ENCODE measurements around the gene EML3. TPM values are rescaled to one million over a fixed set of nuclear protein-coding genes. Genes with fewer than 3 reads are reported as not detected.
"Not testable (repeated sequence)": the region's sequence is repeated elsewhere in the genome, so short reads cannot be mapped to it uniquely, and the experiment has no call there.

Gene EML3
- total RNA-seq, 2 experiments from 2014 or later = 113 to 116 TPM

DNA sequence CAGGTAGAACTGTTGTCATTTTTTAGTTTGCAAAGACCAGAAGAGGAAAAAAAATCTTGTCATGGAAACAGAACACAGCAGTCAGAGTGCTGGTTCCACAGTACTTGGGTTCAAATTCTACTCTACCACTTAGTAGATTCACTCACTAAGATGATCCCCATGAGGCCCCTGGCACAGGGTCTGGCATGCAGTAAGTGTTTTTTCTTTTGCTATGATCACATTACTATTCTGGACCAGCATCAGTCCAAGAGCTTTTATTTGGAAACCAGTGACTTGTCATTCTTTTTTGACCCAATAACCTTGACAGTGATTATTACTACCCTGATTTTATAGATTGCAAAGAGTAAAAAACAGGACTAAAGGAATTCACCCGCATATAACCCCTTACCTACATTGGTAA is 43.0 kb downstream of the EML3 start:
- no peak for DNase-seq
- intact Hi-C loops (cut with micrococcal nuclease) = no loop called here
- H3K4me3 Mint-ChIP-seq = no peak overlapping the region
- H3K27ac Mint-ChIP-seq = peak overlapping the region; percentile 31
- ChIA-PET CTCF (interaction anchor here (0.9 to 2.1 kb wide), 4 partner anchors 9 to 175 kb away, joined by 3 to 14 read pairs (median 6); no protein-coding TSS in a partner anchor), POLR2A (interaction anchor here (0.6 to 1.6 kb wide), 2 partner anchors 24 to 288 kb away, joined by 3 to 7 read pairs; no protein-coding TSS in a partner anchor)
- H3K27me3 Mint-ChIP-seq = no peaks in the 10 kb centered on the region
- peaks cover 67% of the 10 kb centered on the region for H3K4me1 Mint-ChIP-seq (ENCODE audit: low read depth)
- peaks cover 76% of the 10 kb centered on the region for H3K36me3 Mint-ChIP-seq
- no peaks in the 10 kb centered on the region for H3K9me3 Mint-ChIP-seq

- CTCF ChIA-PET = interaction anchor here (0.6 to 3.2 kb wide), 7 partner anchors 9 to 558 kb away, joined by 3 to 19 read pairs (median 3); no protein-coding TSS in a partner anchor
Observed at GRCh38 chr11:62567018-62567633, 45.4 kb downstream of the EML3 start.

DNA sequence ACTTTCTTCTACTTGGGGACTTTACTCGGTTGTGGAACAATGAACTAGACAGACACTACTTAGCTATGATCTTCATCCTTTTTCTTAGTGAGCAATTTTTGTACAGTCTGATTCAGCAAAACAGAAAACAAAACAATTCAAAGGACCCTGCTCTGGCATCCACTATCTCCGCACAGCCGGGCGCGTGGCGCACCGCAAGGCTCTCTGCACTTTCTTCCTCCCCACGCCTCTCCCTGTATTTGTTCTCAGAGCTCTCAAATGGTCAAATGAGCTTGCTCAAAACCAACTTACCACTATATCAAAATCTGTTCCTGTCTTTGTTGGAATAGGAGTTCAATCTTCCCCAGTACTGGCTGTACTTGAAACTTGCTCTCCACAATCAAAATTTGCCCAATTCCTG is 46.3 kb downstream of the EML3 start:
- peak overlapping the region; percentile 59 for H3K27ac Mint-ChIP-seq
- H3K4me1 Mint-ChIP-seq (ENCODE audit: low read depth) = peaks cover 59% of the 10 kb centered on the region
- CTCF ChIA-PET = interaction anchor here (0.9 to 3.2 kb wide), 6 partner anchors 8 to 220 kb away, joined by 3 to 19 read pairs (median 5); no protein-coding TSS in a partner anchor
- POLR2A ChIA-PET = interaction anchor here (1.0 to 1.9 kb wide), 4 partner anchors 9 to 105 kb away, joined by 3 to 10 read pairs (median 4); partner anchors contain the start of genes LBHD1, TUT1 and UQCC3
- intact Hi-C loops (cut with micrococcal nuclease) = no loop called here
- no peak overlapping the region for H3K4me3 Mint-ChIP-seq
- H3K27me3 Mint-ChIP-seq = no peaks in the 10 kb centered on the region
- H3K9me3 Mint-ChIP-seq = no peaks in the 10 kb centered on the region
- no peak for DNase-seq
- peaks cover 61% of the 10 kb centered on the region for H3K36me3 Mint-ChIP-seq

More at GRCh38 chr11:62567018-62567633, 45.4 kb downstream of the EML3 start:
- Mint-ChIP-seq H3K9me3 (no peaks in the 10 kb centered on the region), H3K27ac (peak overlapping the region; percentile 85), H3K27me3 (no peaks in the 10 kb centered on the region), H3K4me3 (no peak overlapping the region), H3K4me1 (ENCODE audit: low read depth) (peaks cover 62% of the 10 kb centered on the region), H3K36me3 (peaks cover 63% of the 10 kb centered on the region)
- POLR2A ChIA-PET = interaction anchor here (0.6 to 1.9 kb wide), 2 partner anchors 10 to 59 kb away, joined by 4 to 10 read pairs; no protein-coding TSS in a partner anchor
- intact Hi-C loops (cut with micrococcal nuclease) = no loop called here
- DNase-seq = no peak

- CTCF ChIA-PET = interaction anchor here (1.7 to 3.2 kb wide), 3 partner anchors 22 to 141 kb away, joined by 5 to 19 read pairs (median 11); partner anchors contain the start of gene TUT1
- intact Hi-C loops (cut with micrococcal nuclease) = no loop called here
- Mint-ChIP-seq H3K27ac (peak overlapping the region; percentile 59), H3K9me3 (no peaks in the 10 kb centered on the region), H3K27me3 (no peaks in the 10 kb centered on the region), H3K4me3 (no peak overlapping the region), H3K4me1 (ENCODE audit: low read depth) (peaks cover 60% of the 10 kb centered on the region), H3K36me3 (peaks cover 63% of the 10 kb centered on the region)
- POLR2A ChIA-PET = interaction anchor here (1.5 to 1.9 kb wide), 3 partner anchors 8 to 106 kb away, joined by 3 to 10 read pairs (median 6); partner anchors contain the start of genes LBHD1, TUT1 and UQCC3
- DNase-seq = no peak
Observed at GRCh38 chr11:62565100-62565802, 47.3 kb downstream of the EML3 start.

DNA sequence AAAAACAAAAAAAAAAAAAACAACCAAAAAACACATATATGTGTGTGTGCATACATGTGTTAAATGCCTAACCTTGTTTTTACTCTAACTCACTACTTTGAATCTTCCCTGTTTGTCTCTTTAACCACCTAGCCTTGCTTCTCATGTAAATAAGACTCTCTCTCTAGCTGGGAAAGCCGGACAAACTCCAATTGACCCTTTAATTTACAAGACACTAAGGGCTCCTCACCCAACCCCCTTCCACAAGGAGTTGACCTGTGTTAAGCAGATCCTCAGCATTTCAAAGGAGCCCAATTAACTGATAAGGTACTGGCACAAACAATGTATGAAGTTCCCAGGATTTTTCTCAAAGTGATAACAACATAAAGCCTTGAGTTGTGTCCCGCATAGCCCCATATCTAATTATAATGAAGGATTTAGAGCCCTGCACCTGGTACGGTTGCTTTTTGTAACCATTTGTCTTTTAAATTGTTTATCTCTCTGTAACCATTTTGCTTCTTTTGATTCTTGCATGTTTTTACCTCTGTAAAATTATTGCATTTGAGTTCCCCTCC is 50.8 kb downstream of the EML3 start:
- DNase-seq; H3K4me3 Mint-ChIP-seq; H3K9me3 Mint-ChIP-seq; H3K27me3 Mint-ChIP-seq; intact Hi-C loops (cut with micrococcal nuclease): not testable (repeated sequence)
- Mint-ChIP-seq H3K27ac (peak overlapping the region; percentile 59), H3K36me3 (peaks cover 62% of the 10 kb centered on the region), H3K4me1 (ENCODE audit: low read depth) (peaks cover 68% of the 10 kb centered on the region)
- ChIA-PET CTCF (interaction anchor here (1.3 to 7.5 kb wide), 6 partner anchors 11 to 295 kb away, joined by 3 to 172 read pairs (median 30); no protein-coding TSS in a partner anchor), POLR2A (interaction anchor here (0.7 kb wide), 1 partner anchor 54 kb away, joined by 3 read pairs; no protein-coding TSS in a partner anchor)

DNA sequence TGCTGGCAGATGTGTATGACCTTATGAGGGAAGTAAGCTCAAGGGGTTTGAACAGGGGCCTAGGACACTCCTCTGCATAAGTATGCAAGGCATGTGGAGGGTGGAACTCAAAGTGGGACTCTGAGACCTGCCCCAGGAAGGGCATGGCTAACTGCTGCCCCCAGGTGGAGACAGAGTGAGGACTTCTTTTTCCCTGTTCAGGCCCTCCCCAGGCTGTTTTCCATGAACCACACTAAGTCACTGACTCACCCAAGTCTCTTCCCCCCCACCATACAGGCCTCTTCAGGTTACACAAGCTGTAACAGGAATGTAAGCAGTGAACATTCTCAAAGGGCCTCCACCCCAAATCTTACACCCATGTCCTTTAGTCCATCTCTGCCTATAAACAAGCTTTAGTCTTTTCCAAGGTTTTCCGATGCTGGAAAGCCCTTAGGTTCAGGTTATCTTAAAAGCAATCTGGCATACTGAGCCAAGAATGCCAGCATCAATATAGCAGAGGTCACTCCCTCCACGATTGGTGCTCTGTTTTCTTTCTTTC is 51.9 kb downstream of the EML3 start:
- H3K9me3 Mint-ChIP-seq = no peaks in the 10 kb centered on the region
- intact Hi-C loops (cut with micrococcal nuclease) = loop anchor here (1.0 kb wide), 4 partner anchors 8 to 136 kb away; partner anchors contain the start of gene EEF1G
- H3K27me3 Mint-ChIP-seq = no peaks in the 10 kb centered on the region
- peak overlapping the region; percentile 92 for H3K27ac Mint-ChIP-seq
- CTCF ChIA-PET = interaction anchor here (0.6 to 7.5 kb wide), 18 partner anchors 9 to 296 kb away, joined by 3 to 172 read pairs (median 4); partner anchors contain the start of genes AHNAK and TUT1
- H3K4me3 Mint-ChIP-seq = no peak overlapping the region
- DNase-seq = peak; percentile 90
- POLR2A ChIA-PET = interaction anchor here (0.9 to 4.1 kb wide), 8 partner anchors 9 to 136 kb away, joined by 3 to 18 read pairs (median 6); partner anchors contain the start of genes C11orf98, CSKMT and TUT1
- H3K4me1 Mint-ChIP-seq (ENCODE audit: low read depth) = peaks cover 68% of the 10 kb centered on the region
- peaks cover 50% of the 10 kb centered on the region for H3K36me3 Mint-ChIP-seq

DNA sequence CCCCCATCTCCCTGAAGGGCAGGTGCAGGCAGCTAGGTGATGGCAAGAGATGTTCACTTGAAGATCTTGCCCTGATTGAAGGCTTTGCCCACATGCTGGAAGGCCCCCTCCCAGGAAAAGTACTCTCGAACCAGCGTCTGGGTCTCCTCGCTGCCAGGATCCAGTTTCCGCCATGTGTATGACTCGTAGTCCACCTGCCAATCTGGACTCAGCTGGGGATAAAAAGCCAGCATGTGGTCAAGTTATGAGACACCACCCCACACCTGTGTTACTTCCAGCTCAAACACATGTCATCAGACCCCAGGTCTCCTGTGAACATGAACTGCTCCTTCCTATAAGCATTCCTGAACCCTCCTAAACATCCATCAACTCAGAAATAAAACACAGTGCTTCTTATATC is 52.9 kb downstream of the EML3 start:
- not testable (repeated sequence) for H3K27me3 Mint-ChIP-seq, H3K9me3 Mint-ChIP-seq, DNase-seq, H3K4me3 Mint-ChIP-seq
- ChIA-PET CTCF (interaction anchor here (0.8 to 7.5 kb wide), 13 partner anchors 9 to 166 kb away, joined by 3 to 172 read pairs (median 7); partner anchors contain the start of genes AHNAK and TUT1), POLR2A (interaction anchor here (1.0 to 9.1 kb wide), 7 partner anchors 8 to 135 kb away, joined by 3 to 188 read pairs (median 9); partner anchors contain the start of genes AHNAK, C11orf98, CSKMT and TUT1)
- H3K4me1 Mint-ChIP-seq (ENCODE audit: low read depth) = peaks cover 75% of the 10 kb centered on the region
- intact Hi-C loops (cut with micrococcal nuclease) = loop anchor here (1.0 to 5.0 kb wide), 5 partner anchors 7 to 283 kb away; partner anchors contain the start of gene EEF1G
- peak overlapping the region; percentile 92 for H3K27ac Mint-ChIP-seq
- H3K36me3 Mint-ChIP-seq = peaks cover 42% of the 10 kb centered on the region

GRCh38 chr11:62559204-62559603 is 53.4 kb downstream of the EML3 start:
- ChIA-PET POLR2A (interaction anchor here (1.1 to 9.1 kb wide), 6 partner anchors 8 to 134 kb away, joined by 4 to 188 read pairs (median 10); partner anchors contain the start of genes AHNAK, C11orf98, CSKMT and TUT1), CTCF (interaction anchor here (0.6 to 7.5 kb wide), 11 partner anchors 8 to 228 kb away, joined by 3 to 172 read pairs (median 7); partner anchors contain the start of genes AHNAK, LBHD1, TMEM179B and TUT1)
- H3K9me3 Mint-ChIP-seq = no peaks in the 10 kb centered on the region
- H3K27me3 Mint-ChIP-seq = no peaks in the 10 kb centered on the region
- H3K4me3 Mint-ChIP-seq = no peak overlapping the region
- peaks cover 42% of the 10 kb centered on the region for H3K36me3 Mint-ChIP-seq
- DNase-seq = no peak
- H3K4me1 Mint-ChIP-seq (ENCODE audit: low read depth) = peaks cover 79% of the 10 kb centered on the region
- peak overlapping the region; percentile 92 for H3K27ac Mint-ChIP-seq
- intact Hi-C loops (cut with micrococcal nuclease) = loop anchor here (5.0 kb wide), 1 partner anchor 283 kb away; no protein-coding TSS in a partner anchor

GRCh38 chr11:62558669-62559068 is 53.9 kb downstream of the EML3 start:
- Mint-ChIP-seq H3K27ac (peak overlapping the region; percentile 96), H3K4me1 (ENCODE audit: low read depth) (peaks cover 81% of the 10 kb centered on the region), H3K27me3 (no peaks in the 10 kb centered on the region), H3K36me3 (peaks cover 39% of the 10 kb centered on the region), H3K4me3 (no peak overlapping the region), H3K9me3 (no peaks in the 10 kb centered on the region)
- POLR2A ChIA-PET = interaction anchor here (1.1 to 9.1 kb wide), 5 partner anchors 16 to 134 kb away, joined by 4 to 188 read pairs (median 8); partner anchors contain the start of genes AHNAK, C11orf98, CSKMT and TUT1
- DNase-seq = no peak
- intact Hi-C loops (cut with micrococcal nuclease) = loop anchor here (5.0 kb wide), 1 partner anchor 284 kb away; no protein-coding TSS in a partner anchor
- CTCF ChIA-PET = interaction anchor here (0.6 to 7.5 kb wide), 11 partner anchors 8 to 228 kb away, joined by 3 to 172 read pairs (median 7); partner anchors contain the start of genes AHNAK, LBHD1, TMEM179B and TUT1

DNA sequence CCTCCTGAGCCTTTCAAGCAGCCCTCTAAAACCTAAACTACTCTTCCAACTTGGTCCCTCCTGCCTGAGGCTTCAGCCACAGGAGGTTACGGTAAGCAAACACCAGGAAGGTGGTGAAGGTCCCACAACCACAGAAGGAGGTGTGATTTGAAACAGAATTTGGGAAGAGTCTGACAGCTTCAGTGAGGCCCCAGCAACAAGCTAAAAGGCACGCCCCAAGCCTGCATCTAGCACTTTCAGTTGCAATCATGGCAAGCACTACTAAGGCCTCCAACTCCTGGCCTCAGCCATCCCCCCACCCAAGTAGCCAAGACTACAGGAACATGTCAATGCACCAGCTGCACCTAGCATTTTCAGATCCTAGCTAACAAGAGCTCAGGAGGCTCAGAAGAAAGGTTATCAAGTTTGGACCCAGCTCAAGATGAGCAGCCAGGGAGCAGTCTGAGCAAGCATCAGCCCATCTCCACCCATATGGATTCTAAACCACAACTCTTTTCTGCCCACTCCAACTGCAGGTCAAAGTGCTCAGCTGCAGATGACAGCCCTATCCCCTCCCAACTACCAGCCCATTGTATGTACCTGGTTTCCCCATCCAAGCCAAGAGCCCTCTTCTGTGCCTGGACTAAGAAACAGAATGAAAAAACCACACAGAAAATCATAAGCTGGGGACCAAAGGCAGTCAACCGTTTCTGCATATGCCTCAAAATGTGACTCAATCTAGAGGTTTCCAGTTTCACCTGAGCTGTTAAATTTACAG is 55.5 kb downstream of the EML3 start:
- ChIA-PET POLR2A (interaction anchor here (0.6 to 9.1 kb wide), 16 partner anchors 9 to 329 kb away, joined by 3 to 188 read pairs (median 5); partner anchors contain the start of genes AHNAK, C11orf98, CSKMT and EEF1G), CTCF (interaction anchor here (0.8 to 7.5 kb wide), 16 partner anchors 9 to 230 kb away, joined by 3 to 172 read pairs (median 4); partner anchors contain the start of genes AHNAK, C11orf98, CSKMT and EEF1G)
- intact Hi-C loops (cut with micrococcal nuclease) = loop anchor here (1.0 to 5.0 kb wide), 4 partner anchors 14 to 285 kb away; partner anchors contain the start of genes EEF1G and TUT1
- H3K4me1 Mint-ChIP-seq (ENCODE audit: low read depth) = peaks cover 94% of the 10 kb centered on the region
- peak overlapping the region; percentile 96 for H3K27ac Mint-ChIP-seq
- H3K27me3 Mint-ChIP-seq = no peaks in the 10 kb centered on the region
- peak overlapping the region; percentile 59 for H3K4me3 Mint-ChIP-seq
- H3K36me3 Mint-ChIP-seq = peaks cover 35% of the 10 kb centered on the region
- no peaks in the 10 kb centered on the region for H3K9me3 Mint-ChIP-seq
- DNase-seq = peak; percentile 86
